Right hindlimb (tissue), 1 donor: ENCODE results near the gene HDAC5.
A peak's percentile ranks its signal among the peaks of the same experiment; 100 is the strongest.

ENCODE experiments used
- DNase-seq: peaks from one replicate; pipeline ENCODE4 v3.0.0-alpha.2; 2018

Gene HDAC5

DNA sequence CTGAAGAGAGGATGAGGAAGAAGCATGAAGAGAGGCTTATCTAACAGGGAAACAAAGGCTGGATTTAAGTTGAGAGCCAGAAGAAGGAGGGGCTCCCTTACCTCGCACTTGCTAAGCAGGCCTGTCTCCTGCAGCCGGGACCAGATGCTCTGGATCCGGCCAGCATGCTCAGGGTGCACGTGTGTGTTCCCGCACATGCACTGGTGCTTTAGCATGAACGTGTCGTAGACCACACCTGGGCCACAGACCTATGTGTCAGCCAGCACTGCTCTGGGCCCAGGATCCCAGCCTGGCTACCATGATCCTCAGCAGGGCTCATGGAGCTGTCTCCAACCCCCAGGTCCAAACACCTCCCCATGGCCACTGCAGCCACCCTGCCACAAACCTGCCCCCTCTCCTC, 38.5 kb downstream of the HDAC5 start:
- no peak for DNase-seq

GRCh38 chr17:44084131-44084538, 39.3 kb downstream of the HDAC5 start:
- DNase-seq: no peak

DNA sequence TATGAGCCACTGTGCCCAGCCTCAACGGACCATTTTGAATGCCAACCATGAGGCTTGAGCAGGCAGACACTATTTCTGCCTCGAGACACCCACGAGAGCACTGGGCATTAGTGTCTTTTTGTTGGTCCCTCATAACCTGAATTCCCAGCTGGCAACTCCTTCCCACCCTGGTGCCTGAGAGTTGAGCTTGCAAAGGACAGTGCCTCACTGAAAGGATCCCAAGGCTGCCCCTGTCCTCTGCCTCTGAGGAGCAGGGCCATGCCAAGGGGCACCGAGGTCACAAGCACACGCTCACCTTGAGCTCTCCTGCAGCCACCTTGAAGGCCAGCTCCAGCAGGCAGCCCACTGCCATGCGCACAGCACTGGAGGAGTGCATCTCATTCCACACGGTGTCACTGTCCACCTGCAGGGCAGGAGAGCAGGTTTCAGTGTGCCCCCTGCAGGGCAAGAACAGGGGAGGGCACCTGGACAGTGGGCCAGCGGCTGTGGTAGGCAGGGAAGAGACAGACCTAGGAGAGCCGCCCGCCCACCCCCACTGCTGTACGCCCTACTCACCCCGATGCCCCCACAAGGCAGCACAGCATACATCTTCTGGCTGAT, 40.1 kb downstream of the HDAC5 start:
- DNase-seq: no peak

DNA sequence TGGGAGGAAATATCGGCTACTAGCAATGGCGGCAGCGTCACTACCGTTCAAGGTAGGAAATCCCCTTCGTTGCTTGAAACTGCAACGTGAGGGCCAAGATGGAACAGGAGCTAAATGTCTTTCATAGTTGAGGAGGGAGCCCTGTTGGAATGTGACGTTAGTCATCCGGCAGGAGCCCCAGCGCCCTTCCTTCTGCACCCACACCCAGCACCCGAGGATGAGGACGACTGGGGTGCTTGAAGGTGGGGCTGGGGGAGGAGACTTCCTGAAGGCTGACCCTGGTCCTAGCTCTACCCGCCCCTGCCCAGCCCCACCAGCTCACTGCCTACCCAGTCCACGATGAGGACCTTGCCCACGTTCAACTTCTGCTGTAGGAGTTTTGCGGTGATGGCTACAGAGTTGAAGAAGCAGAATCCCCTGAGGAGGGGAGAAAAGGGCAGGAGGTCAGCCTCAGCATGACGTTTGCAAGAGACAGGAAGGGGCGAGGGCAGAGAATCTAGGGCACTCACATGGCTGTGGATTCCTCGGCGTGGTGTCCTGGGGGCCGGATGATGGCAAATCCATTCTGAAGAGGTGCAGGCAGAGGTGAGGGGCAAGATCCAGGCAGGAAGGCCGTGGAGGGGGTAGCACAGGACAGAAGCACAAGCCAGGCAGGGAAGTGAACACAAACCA, 41.0 kb downstream of the HDAC5 start:
- DNase-seq: no peak

DNA sequence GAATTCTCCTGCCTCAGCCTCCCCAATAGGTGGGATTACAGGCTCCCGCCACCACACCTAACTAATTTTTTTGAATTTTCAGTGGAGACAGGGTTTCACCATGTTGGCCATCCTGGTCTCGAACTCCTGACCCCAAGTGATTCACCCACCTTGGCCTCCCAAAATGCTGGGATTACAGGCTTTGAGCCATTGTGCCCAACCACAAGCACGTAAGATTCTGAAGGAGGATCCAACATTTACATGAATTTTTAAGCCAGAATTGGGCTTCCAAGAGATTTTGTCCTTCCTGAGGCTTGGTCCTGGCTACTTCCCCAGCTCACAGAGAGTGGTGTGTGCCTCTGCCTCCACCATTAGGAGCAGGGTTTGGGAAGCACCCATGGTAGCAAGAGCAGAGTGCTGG, 41.8 kb downstream of the HDAC5 start:
- DNase-seq: no peak

GRCh38 chr17:44079877-44080821, 43.3 kb downstream of the HDAC5 start:
- DNase-seq: peak; percentile 22

DNA sequence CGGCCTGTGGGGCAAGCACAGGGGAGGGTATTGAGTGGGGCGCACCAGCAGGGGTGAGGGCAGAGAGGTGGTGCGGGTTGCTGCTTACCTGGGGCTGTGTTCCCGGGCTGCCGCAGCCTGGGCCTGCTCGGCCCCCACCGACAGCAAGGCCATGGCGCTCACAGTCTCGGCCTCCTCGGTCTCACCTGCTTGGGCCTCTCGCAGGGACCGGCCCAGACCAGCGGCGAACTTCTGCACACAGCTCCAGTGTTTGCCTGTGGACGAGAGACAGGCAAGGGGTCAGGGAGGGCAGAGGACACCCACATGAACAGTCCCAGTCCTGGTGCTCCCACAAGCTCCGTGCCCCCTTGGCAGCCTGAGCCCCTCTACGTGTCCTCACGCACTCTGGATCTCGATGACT, 45.0 kb downstream of the HDAC5 start:
- DNase-seq: peak; percentile 23

- DNase-seq: no peak
Observed at GRCh38 chr17:44077595-44077909, 45.9 kb downstream of the HDAC5 start.

GRCh38 chr17:44076716-44077594, 46.5 kb downstream of the HDAC5 start:
- no peak for DNase-seq

DNA sequence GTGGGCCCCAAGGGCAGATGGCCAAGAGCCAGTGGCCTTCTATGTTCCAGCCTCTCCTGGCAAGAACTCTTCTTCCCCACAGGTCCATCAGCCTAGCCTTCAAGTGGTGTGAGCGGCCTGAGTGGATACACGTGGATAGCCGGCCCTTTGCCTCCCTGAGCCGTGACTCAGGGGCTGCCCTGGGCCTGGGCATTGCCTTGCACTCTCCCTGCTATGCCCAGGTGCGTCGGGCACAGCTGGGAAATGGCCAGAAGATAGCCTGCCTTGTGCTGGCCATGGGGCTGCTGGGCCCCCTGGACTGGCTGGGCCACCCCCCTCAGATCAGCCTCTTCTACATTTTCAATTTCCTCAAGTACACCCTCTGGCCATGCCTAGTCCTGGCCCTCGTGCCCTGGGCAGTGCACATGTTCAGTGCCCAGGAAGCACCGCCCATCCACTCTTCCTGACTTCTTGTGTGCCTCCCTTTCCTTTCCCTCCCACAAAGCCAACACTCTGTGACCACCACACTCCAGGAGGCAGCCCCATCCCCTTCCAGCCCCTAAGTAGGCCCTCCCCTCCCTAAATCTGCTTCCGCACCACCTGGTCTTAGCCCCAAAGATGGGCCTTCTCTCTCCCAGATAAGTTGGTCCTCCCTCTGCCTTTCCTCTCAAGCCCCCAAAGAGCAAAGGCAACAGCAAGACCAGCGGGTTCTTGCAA, 47.7 kb downstream of the HDAC5 start:
- no peak for DNase-seq

- no peak for DNase-seq
Observed at GRCh38 chr17:44074911-44075285, 48.5 kb downstream of the HDAC5 start.

DNA sequence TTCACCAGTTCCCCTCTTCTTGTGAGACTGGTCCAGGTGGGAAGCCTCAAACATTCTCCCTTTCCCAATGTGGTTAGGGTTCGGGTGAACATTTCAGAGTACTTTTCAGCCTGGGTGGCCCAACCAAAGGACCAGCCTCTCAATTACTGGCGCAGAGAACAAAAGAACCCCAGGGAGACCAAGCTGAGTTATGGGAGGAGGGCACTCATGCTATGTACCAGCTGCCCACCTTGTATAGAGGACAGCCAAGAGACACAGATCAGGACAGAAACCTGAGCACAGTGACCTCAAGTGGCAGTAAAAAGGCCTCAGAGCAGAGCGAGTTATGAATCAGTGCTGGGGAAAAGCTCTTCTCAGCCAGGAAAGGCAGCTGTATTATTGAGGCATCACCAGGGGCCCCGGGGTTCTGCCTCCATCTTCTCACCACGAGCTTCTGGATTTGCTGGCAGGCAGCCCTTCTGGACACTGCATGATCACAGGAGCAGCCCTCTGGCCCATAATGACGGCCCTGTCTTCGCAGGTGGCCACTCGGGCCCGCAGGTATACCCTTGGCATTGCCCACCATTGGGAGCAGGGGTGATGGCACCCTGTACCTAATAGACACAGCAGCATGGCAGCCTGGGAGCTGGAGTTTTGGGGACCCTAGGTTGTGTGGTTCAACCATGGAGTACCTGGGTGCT, 49.1 kb downstream of the HDAC5 start:
- no peak for DNase-seq

- no peak for DNase-seq
Observed at GRCh38 chr17:44071772-44072171, 51.7 kb downstream of the HDAC5 start.

DNA sequence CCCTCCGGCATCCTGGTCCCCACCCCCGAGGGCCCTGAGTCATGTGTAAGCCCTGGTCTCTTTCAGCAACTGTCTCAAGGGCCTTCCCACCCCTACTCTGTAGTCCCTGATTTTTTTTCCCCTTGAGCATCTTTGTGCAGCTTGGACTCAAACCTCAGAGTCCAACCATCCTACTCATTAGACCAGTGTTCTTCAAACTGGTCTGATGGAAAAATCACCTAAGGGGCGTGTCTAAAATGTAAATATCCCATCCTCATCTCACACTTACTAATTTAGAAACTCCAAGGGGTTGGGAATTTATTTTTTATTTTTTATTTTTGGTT, 52.3 kb downstream of the HDAC5 start:
- no peak for DNase-seq

GRCh38 chr17:44070455-44071197, 52.8 kb downstream of the HDAC5 start, which contains the start of gene G6PC3:
TSS of gene G6PC3 (plus strand) at chr17:44070735. CDS start at chr17:44070966, 231 bp downstream.
- DNase-seq: peak; percentile 98

- no peak for DNase-seq
Observed at GRCh38 chr17:44069974-44070454, 53.4 kb downstream of the HDAC5 start.

DNA sequence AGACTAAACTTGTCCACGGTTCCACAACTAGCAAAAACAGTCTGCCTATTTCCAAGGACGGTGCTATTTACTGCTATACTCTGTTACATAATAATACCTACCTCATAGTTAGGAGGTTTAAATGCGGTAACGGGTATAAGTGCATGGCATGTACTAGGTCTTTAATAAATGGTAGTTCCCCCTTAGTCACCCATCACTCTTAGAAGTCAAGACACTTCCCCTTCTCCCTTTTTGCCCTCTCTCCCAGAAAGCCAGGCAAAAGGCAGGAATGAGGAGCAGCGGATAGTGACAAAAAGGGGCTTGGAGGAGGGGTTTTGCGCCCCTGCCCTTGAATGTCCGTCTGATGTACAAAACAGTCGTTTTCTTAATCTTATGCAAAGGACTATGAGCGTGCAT, 55.9 kb downstream of the HDAC5 start:
- DNase-seq: no peak

DNA sequence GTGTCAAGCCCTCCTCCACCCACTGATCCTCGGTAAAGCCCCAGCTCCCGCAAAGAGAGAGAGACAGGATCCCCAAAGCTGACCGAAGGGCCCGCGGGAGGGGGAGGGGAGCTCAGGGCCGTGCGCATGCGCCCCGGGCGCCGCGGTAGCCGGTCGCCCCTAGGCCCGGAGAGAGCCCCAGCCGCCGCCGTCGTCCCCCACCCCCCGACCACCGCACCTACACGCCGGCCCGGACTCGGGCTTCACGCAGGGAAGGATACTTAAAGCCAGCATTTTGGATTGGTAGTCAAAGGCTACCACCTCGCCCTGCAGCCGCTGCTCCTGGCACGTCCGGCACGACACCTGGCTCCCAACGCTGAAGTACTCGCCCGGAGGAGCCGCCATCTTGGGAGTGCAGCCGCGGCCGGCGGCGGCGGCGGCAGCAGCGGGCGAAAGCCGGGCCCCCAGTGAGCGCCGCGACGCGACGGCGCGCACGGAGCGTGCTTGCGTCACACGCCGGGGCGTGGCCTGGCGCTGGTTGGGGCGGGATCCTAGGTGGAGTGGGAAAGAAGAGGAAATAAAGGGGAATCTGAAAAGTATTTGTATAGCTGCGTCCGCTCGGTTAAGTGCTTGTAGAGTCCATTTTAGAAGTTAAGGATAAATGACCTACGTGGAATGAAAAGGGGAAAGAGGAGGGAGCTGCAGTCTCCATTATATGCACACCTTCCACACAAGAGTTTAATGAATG, 57.1 kb downstream of the HDAC5 start, which contains the start of gene LSM12:
Gene LSM12 (minus strand): TSS at position 468 of the 727 bp plus-strand sequence. CDS start 84 bp downstream, at position 384.
- peak; percentile 95 for DNase-seq

DNA sequence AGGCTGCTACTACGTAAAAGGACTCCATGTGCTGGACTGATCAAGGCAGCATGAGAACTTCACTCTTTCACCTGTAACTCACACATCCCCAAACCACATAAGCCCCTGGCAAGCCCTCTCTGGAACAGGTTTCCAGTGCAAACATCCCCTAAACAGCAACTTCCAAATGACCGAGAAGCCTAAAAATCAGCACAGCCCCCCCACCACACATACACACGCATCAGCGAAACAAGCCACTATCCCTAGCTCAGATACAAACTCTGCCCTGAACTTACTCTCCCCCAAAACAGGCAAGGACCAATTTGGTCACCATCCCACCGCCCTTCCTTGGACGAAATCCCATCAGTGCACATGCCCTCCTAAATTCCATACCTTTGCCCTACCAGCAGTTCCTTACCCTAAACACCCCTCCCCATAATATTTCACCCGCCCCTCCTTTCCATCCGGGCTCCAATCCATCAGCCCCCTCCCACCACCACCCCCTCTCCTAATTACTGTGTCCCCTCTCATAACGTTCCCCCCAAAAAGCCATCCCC, 57.7 kb downstream of the HDAC5 start:
- no peak for DNase-seq
